Retinal pigment epithelial cell (primary cell): ENCODE data around the gene RAB3A.

Experiments
- DNase-seq: peaks from one replicate; pipeline ENCODE4 v3.0.0-alpha.2; 2010; ENCODE audit warnings: low read depth
- H3K4me3 ChIP-seq: 2 replicates; pipeline ENCODE4 v1.5.1; 2011; ENCODE audit warnings: mild to moderate bottlenecking, low read length, control low read depth, moderate library complexity
- CTCF ChIP-seq: conservative IDR thresholded peaks from 2 replicates; pipeline ENCODE4 v1.5.1; 2011; ENCODE audit warnings: low read depth, low read length, control low read depth, inconsistent platforms

The RAB3A gene

GRCh38 chr19:18234194-18234593 lies 30.4 kb upstream of the RAB3A start:
- DNase-seq: no peak
- H3K4me3 ChIP-seq: no peak overlapping the region
- TF ChIP-seq CTCF: no peak

GRCh38 chr19:18233224-18233825 lies 29.5 kb upstream of the RAB3A start:
- H3K4me3 ChIP-seq: no peak overlapping the region
- DNase-seq: no peak
- no peak for TF ChIP-seq CTCF

GRCh38 chr19:18232540-18233223 lies 28.8 kb upstream of the RAB3A start:
- TF ChIP-seq CTCF: no peak
- no peak overlapping the region for H3K4me3 ChIP-seq
- DNase-seq: no peak

GRCh38 chr19:18231775-18232174 lies 27.9 kb upstream of the RAB3A start:
- H3K4me3 ChIP-seq: no peak overlapping the region
- TF ChIP-seq CTCF: no peak
- DNase-seq: no peak

GRCh38 chr19:18230941-18231734 lies 27.3 kb upstream of the RAB3A start:
- H3K4me3 ChIP-seq: no peak overlapping the region
- no peak for DNase-seq
- TF ChIP-seq CTCF: no peak

GRCh38 chr19:18229915-18230314 lies 26.1 kb upstream of the RAB3A start:
- H3K4me3 ChIP-seq: no peak overlapping the region
- TF ChIP-seq CTCF: no peak
- no peak for DNase-seq
